Retinal pigment epithelial cell (primary cell): ENCODE measurements around the gene ELMOD2.
"Not testable (repeated sequence)": the region's sequence is repeated elsewhere in the genome, so short reads cannot be mapped to it uniquely, and the experiment has no call there.

Experiments
- DNase-seq: peaks from one replicate; pipeline ENCODE4 v3.0.0-alpha.2; 2010; ENCODE audit warnings: low read depth
- H3K4me3 ChIP-seq: 2 replicates; pipeline ENCODE4 v1.5.1; 2011; ENCODE audit warnings: mild to moderate bottlenecking, low read length, control low read depth, moderate library complexity
- TF ChIP-seq, protein P1 (sequence below): conservative IDR thresholded peaks from 2 replicates; pipeline ENCODE4 v1.5.1; 2011; ENCODE audit warnings: low read depth, low read length, control low read depth, inconsistent platforms

Gene ELMOD2

DNA sequence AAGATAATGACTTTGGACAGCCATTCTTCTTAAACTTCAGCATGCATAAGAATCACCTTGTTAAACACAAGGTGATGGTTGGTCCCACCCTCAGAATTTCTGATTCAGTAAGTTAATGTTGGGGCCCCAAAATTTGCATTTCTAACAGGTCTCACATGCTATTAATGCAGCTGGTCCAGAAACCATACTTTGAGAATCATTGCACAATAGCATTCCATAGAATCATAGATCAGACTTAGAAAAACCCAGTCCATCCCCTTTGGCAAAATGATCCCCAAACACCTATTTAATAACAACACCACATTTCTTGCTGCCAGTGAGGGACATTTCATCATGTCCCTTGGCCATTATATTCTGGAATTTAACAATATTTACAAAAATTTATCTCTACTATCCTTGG is 19.7 kb upstream of the ELMOD2 start:
- H3K4me3 ChIP-seq = no peak overlapping the region
- TF ChIP-seq, protein P1, sequence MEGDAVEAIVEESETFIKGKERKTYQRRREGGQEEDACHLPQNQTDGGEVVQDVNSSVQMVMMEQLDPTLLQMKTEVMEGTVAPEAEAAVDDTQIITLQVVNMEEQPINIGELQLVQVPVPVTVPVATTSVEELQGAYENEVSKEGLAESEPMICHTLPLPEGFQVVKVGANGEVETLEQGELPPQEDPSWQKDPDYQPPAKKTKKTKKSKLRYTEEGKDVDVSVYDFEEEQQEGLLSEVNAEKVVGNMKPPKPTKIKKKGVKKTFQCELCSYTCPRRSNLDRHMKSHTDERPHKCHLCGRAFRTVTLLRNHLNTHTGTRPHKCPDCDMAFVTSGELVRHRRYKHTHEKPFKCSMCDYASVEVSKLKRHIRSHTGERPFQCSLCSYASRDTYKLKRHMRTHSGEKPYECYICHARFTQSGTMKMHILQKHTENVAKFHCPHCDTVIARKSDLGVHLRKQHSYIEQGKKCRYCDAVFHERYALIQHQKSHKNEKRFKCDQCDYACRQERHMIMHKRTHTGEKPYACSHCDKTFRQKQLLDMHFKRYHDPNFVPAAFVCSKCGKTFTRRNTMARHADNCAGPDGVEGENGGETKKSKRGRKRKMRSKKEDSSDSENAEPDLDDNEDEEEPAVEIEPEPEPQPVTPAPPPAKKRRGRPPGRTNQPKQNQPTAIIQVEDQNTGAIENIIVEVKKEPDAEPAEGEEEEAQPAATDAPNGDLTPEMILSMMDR = no peak
- DNase-seq = no peak

DNA sequence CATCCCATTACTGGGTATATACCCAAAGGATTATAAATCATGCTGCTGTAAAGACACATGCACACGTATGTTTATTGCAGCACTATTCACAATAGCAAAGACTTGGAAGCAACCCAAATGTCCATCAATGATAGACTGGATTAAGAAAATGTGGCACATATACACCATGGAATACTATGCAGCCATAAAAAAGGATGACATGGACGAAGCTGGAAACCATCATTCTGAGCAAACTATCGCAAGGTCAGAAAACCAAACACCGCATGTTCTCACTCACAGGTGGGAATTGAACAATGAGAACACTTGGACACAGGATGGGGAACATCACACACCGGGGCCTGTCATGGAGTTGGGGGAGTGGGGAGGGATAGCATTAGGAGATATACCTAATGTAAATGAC is 10.2 kb upstream of the ELMOD2 start:
- not testable (repeated sequence) for DNase-seq, H3K4me3 ChIP-seq

DNA sequence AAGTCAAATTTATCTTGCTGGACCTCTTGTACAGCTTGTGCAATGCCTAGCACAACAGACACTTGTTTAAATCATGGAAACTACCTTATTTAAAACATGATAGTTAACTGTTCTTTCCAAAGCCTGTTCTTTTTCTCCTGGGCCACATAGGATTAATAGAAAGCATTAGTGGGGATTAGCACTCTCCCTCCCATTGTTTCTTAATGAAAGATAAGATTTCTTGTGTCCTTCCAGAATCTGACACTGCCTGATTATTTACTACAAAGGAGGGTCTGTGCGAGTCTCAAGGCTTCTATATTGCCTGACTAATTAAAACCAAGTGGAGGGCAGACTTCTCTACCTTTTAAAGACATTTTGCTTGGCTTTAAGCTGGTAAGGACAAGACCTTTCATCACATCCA is 8.5 kb upstream of the ELMOD2 start:
- TF ChIP-seq, protein P1 = no peak
- DNase-seq = peak; percentile 33
- no peak overlapping the region for H3K4me3 ChIP-seq

DNA sequence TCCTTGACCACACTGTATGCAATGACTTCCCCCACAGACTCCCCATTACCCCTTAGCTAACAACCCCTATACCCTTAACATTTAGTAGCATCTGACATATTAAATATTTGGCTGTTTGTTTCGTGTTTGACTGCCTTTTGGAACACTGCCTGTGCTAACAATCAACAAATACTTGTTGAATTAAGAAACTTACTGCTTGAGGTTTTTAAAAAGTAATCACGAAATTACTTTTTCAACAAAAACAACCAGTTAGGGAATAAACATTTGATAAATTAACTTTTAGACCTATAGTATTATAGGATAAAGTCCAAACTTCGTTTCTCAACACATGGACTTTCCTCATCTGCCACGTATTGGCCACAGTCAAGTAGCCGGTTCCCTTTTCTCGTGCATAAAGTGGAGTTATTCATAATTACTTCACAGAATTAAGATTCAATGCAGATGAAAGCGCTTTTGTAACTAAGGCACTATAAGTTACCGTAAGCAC is 555 bp upstream of the ELMOD2 start:
- peak overlapping the region; percentile 92 for H3K4me3 ChIP-seq
- TF ChIP-seq, protein P1 = no peak
- DNase-seq = no peak

DNA sequence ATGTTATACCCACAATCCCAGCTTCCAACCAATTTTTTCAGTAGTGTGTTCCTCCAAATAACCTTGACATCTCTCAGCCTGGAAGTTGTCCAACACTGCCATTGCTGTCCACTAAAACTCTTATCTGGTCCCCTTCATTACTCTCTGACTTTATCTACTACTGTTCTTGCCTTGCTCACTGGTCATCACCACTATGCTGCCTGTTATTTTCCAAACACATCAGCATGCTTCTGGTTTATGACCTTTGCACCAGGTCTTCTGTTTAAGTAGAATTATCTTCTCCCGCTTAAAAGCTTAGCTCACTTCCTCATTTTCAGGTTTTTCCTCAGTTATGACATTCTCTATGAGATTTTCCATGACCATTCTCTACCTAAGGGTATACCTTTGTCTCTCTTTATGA is 5.5 kb downstream of the ELMOD2 start:
- TF ChIP-seq, protein P1 = no peak
- DNase-seq = no peak
- no peak overlapping the region for H3K4me3 ChIP-seq

DNA sequence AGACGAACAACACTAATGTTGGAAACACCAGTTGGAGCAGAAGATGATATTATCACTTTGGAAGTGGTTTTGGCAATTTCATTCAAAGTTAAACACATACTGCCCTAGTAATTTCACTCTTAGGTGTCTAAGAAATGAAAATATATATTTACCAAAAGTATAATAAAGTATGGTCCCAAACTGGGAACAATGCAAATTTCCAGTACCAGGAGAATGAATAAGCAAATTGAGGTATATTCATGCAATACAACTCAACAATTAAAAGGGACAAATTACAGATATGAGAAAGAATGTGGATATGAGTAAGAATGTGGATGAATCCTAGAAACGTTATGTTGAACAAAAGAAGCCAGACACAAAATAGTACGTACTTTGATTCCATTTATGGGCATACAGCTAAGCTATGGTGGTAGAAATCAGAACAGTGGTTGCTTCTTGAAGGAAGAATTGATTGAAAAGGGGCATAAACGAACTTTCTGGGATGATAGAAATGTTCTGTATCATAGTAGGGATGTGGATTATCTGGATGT is 10.0 kb downstream of the ELMOD2 start:
- TF ChIP-seq, protein P1 = no peak
- DNase-seq = no peak
- H3K4me3 ChIP-seq = no peak overlapping the region

DNA sequence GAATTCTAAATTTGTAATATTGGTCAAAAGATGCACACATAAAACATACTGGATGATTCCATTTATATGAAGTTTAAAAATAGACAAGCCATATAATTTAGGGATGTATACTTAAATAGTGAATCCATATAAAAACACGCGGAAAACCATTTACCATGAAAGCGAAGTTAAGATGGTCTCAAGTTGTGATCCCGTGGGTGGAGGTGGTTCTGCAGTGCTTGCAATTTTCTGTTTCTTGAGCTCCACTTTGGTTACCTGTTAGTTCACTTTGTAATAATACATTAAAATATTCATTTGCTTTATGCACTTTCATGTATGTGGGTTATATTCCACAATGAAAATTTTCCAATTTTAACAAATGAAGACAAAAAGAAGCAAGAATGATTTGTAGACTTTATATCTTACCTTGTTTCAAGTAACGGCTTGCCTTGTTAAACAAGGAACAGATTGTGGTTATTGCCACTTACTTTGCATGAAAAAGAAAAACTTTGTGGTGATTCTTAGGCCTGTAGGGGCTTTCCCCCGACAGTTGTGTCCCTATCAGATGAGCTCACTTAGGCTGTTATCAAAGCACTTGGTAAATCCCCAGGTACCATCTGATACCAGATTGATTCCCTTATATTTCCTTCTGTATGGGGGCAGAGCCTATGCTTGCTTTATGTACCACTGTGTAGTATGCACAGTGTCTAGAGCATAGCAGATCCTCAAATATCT is 32.6 kb downstream of the ELMOD2 start:
- H3K4me3 ChIP-seq = no peak overlapping the region
- DNase-seq = no peak
- TF ChIP-seq, protein P1 = no peak
